NCI-H226 (cell line): ENCODE results near the gene FILIP1L.
A peak's percentile ranks its signal among the peaks of the same experiment; 100 is the strongest.

Experiments
- DNase-seq: peaks from one replicate; pipeline ENCODE4 v3.0.0-alpha.2; 2015

Gene FILIP1L

GRCh38 chr3:100039075-100039474 lies 75.2 kb downstream of the FILIP1L start:
- no peak for DNase-seq

GRCh38 chr3:100033903-100034471 lies 80.3 kb downstream of the FILIP1L start:
- no peak for DNase-seq

GRCh38 chr3:100033184-100033583 lies 81.1 kb downstream of the FILIP1L start:
- DNase-seq: peak; percentile 82

GRCh38 chr3:100032243-100032642 lies 82.1 kb downstream of the FILIP1L start:
- DNase-seq: peak; percentile 83

DNA sequence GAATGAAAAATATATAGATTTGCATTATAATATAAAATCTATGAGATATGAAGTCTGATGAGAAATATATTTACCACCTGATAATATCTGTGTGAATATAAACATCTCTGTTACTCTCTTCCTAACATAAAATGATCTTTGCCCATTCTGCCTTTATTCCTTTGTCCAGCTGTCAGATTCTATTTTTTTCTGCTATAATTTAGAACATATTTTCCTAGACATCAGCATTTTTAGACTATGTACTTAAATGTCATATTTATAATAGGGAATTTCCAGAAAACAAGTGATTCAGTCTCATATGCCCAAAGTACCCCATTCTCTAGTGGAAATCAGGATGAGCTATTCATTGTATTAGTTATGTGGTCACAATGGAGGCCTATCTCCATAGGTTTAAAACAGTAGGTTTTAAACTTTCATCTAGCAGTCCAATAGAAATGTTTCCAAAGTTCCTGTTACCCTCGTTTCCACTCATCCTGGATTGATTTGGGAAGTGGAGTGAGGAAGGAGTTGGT lies 83.3 kb downstream of the FILIP1L start:
- no peak for DNase-seq

- DNase-seq: no peak
These were observed 84.0 kb downstream of the FILIP1L start for GRCh38 chr3:100030346-100030745.

DNA sequence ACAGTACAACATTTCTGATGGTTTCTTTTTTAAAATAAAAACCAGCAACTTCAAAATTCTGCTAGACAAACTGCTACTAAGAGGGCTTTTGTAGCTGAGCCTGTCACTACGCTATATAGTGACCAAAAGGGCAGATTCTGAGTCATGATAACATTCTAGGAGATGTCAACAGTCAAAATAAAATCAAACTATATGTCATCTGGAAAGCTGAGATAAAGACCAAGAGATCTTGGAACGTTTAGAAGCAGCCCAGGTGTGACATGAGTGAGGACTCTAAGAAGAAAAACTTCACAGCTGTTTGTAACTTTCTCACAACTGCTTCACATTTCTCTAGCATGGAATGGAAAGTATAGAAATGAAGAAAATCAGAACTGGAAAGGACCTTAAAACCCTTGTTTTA lies 84.6 kb downstream of the FILIP1L start:
- no peak for DNase-seq

- DNase-seq: no peak
These were observed 85.2 kb downstream of the FILIP1L start for GRCh38 chr3:100029052-100029451.

DNA sequence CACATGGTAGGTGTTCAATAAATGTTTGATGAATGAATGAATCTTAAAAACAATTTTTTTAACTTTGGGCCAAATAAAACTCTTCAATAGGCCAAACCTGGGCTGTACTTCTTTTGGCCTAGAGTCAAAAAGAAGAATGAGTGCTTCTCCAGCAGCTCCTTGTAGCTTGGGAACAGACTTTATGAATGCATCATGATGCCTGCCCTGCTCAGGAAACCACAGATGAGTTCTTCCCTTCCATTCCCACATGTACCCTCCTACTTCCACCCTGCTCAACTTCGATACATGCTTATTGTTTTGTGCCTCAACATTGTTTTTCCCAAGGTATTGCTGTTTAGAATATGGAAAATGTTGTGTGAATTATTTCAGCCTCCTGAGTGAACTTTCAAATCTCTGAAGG lies 87.0 kb downstream of the FILIP1L start:
- DNase-seq: peak; percentile 31

DNA sequence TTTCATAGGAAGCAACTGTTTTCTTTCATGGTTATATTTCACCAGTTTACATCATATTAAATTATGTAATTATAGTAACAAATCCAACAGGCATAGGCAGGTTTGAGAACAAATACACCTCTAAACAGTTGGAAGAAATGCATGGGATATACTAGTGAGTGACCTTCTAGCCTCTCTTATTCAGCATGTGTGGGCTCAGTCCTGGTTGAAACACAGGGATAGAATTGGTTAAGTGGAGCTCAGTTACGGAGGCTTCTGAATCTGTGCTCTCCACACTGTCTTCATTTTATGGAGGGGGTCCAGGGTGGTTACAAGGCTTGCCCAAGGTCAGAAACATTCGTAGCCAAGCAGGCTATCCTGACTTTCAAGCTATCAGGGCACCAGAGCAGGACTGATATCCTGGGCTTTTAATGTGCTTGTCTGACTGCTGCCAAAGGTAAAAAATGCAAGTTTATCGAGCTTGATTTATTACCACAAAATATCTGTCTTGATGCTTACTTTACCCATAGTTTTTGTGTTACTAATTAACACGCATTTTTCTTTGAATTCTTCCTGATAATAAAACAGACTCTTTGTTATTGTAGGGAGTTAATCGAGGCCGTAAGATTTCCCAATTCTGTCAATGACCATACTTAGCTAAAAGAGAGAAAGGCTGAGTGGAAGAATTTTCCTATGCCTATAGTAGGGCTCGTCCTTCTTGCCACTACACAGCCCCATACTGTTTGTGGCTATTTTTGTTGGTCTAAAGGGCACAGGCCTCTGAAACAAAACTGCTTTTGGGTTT lies 89.6 kb downstream of the FILIP1L start:
- no peak for DNase-seq

DNA sequence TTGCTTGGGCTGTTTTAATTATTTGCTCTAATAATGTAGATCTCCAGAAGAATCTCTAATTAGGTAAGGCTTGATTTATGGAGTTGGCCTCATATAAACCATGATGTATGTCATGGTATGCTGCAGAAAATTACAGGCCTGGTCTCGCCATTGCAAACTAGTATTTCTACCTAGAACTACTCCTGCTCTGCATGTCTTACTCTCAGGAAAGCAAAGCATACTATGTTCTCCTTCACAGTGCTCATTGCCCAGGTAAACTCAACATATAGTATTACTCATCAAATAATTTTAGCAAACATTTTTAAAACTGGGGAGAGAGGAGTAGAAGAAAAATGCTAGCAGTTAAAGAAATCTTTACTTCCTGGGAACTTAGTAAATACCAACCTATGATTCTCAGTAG lies 90.7 kb downstream of the FILIP1L start:
- no peak for DNase-seq

- no peak for DNase-seq
These were observed 91.2 kb downstream of the FILIP1L start for GRCh38 chr3:100023150-100023549.

GRCh38 chr3:100022506-100022905 lies 91.8 kb downstream of the FILIP1L start:
- DNase-seq: no peak

DNA sequence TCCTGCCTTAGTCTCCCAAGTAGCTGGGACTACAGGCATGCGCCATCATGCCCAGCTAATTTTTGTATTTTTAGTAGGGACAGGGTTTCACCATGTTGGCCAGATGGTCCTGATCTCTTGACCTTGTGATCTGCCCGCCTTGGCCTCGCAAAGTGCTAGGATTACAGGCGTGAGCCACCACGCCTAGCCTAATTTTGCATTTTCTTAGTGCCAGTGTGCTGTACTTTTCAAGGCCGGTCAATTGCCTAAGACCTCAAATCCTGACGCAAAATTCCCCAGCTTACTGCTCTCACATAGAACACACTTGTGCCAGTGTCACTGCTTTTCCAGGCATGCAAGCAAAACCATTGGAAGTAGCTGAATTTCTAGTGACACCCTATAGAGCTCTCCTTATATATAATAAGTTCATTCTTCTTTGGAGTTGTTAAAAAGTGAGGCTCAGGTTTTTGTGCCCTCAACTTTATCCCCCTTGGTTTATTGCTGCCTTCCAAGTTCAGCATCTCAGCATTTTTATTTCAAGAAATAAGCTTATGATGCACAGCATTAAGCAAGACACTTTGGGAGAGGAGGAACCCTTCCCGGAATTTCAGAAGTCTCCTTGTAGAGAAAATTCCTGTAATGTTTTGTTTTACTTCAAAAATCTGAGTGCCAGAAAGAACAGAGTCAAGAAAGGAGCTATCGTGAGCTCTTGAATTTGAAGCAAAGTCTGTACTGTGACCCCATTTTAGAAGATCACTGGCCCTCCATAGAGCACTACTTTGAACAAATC lies 93.2 kb downstream of the FILIP1L start:
- no peak for DNase-seq

GRCh38 chr3:100019719-100020118 lies 94.6 kb downstream of the FILIP1L start:
- DNase-seq: no peak

DNA sequence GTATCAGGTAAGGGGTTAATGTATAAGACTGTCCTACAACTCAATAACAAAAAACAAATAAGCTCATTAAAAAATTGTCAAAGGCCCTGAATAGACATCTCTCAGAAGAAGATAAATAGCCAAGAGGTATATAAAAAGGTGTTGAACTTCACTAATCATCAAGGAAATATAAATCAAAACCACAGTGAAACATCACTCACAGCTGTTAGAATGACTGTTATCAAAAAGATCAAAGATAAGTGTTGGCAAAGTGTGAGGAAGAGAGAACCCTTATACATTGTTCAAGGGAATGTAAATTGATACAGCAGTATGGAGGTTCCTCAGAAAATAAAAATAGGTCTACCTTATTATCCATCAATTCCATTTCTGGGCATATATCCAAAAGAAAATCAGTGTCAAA lies 95.5 kb downstream of the FILIP1L start:
- no peak for DNase-seq

GRCh38 chr3:100010087-100010417 lies 104.2 kb downstream of the FILIP1L start:
- DNase-seq: no peak

DNA sequence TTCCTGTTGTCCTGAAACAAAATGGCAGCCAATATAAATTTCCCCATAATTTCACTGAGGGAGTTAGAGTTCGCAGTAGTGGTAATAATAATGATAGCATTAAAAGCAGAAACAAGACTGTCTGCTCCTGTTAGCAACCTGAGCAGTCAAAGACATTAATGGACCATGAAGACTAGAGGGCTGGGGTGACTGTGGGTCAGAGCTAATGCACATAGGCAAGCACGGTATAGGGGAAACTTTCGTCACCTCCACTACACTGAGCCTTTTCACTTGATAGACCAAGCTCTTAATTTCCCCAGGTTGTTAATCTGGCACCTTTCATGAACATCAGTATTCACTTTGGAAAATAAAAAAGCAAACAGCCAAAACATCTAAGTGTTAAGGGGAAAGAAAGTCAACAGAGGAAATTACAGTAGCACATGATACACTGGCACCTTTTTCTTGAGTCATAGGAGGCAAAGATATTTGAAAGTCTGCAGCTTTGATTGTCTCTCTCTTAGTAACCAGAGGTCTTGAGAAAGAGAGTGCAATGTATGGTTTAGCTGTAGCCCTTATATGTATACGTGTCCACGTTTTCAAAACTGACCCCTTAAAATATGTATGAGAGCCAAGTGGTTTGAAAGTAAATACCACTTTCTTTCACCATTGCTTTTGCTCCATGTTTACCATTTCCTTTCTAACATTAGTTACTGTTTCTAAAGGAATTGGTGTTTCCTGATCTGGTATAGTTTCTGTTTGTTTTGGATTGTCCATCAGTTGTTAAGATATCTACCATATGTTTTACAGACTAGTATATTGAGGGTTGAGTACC lies 104.8 kb downstream of the FILIP1L start:
- no peak for DNase-seq

- no peak for DNase-seq
These were observed 106.1 kb downstream of the FILIP1L start for GRCh38 chr3:100008081-100008698.

- DNase-seq: no peak
These were observed 107.0 kb downstream of the FILIP1L start for GRCh38 chr3:100007313-100007712.

GRCh38 chr3:100006570-100007271 lies 107.6 kb downstream of the FILIP1L start:
- DNase-seq: peak; percentile 27
